Loucy (cell line): ENCODE data around the gene PTPRB.

Source experiments
- H2AFZ ChIP-seq: fragments of 200-600 bp; sonication (generic); 2 replicates; pipeline ENCODE4 v1.6.0; 2016; ENCODE audit warnings: antibody characterized with exemption, mild to moderate bottlenecking, low read length, moderate library complexity
- H3F3A ChIP-seq: fragments of 200-600 bp; 2 replicates; pipeline ENCODE4 v1.6.0; 2016; ENCODE audit warnings: antibody characterized with exemption, low read depth, mild to moderate bottlenecking
- H3K27me3 ChIP-seq: fragments of 200-600 bp; sonication (generic); 2 replicates; pipeline ENCODE4 v1.6.1; 2014; ENCODE audit warnings: low read length, mild to moderate bottlenecking; ENCODE audit not compliant: insufficient read depth, poor library complexity, severe bottlenecking
- H3K36me3 ChIP-seq: fragments of 200-600 bp; sonication (generic); 2 replicates; pipeline ENCODE4 v1.6.1; 2016; ENCODE audit warnings: low read length; ENCODE audit not compliant: insufficient read depth
- H3K4me1 ChIP-seq: fragments of 200-600 bp; sonication (generic); 2 replicates; pipeline ENCODE4 v1.5.1; 2014; ENCODE audit warnings: low read length, mild to moderate bottlenecking; ENCODE audit not compliant: insufficient read depth, poor library complexity, severe bottlenecking
- H3K4me2 ChIP-seq: fragments of 200-600 bp; sonication (generic); 2 replicates; pipeline ENCODE4 v1.6.0; 2014; ENCODE audit warnings: antibody characterized with exemption, low read length, low read depth, mild to moderate bottlenecking; ENCODE audit not compliant: poor library complexity, severe bottlenecking
- H3K4me3 ChIP-seq: fragments of 200-600 bp; sonication (generic); 2 replicates; pipeline ENCODE4 v1.5.1; 2014; ENCODE audit warnings: low read length, mild to moderate bottlenecking, mixed read lengths; ENCODE audit not compliant: poor library complexity, severe bottlenecking
- H3K79me2 ChIP-seq: fragments of 200-600 bp; sonication (generic); 2 replicates; pipeline ENCODE4 v1.6.1; 2014; ENCODE audit warnings: low read length; ENCODE audit not compliant: insufficient read depth
- H3K9ac ChIP-seq: fragments of 200-600 bp; sonication (generic); 2 replicates; pipeline ENCODE4 v1.6.0; 2014; ENCODE audit warnings: mild to moderate bottlenecking, low read depth, low read length, moderate library complexity; ENCODE audit not compliant: poor library complexity, severe bottlenecking
- H3K9me2 ChIP-seq: fragments of 200-600 bp; sonication (generic); replicated peaks from 2 replicates; pipeline ENCODE4 v1.6.1; 2016; ENCODE audit warnings: low read depth, low read length, mixed read lengths
- H3K9me3 ChIP-seq: fragments of 200-600 bp; sonication (generic); 2 replicates; pipeline ENCODE4 v1.6.1; 2014; ENCODE audit warnings: mild to moderate bottlenecking, antibody characterized with exemption, low read length, low read depth; ENCODE audit not compliant: insufficient read depth
- H4K20me1 ChIP-seq: fragments of 200-600 bp; sonication (generic); 2 replicates; pipeline ENCODE4 v1.6.0; 2014; ENCODE audit warnings: antibody characterized with exemption, low read length, mild to moderate bottlenecking; ENCODE audit not compliant: insufficient read depth, poor library complexity, severe bottlenecking
- EZH2phosphoT487 ChIP-seq: fragments of 200-600 bp; IDR thresholded peaks from 2 replicates; pipeline ENCODE4 v1.6.1; 2018; ENCODE audit warnings: antibody characterized with exemption, mild to moderate bottlenecking, moderate library complexity, borderline replicate concordance
- TF ChIP-seq, protein P1 (sequence below): fragments of 200-600 bp; sonication (generic); conservative IDR thresholded peaks from 2 replicates; pipeline ENCODE4 v1.5.1; 2014; ENCODE audit warnings: mild to moderate bottlenecking, antibody characterized with exemption, low read length

PTPRB gene

DNA sequence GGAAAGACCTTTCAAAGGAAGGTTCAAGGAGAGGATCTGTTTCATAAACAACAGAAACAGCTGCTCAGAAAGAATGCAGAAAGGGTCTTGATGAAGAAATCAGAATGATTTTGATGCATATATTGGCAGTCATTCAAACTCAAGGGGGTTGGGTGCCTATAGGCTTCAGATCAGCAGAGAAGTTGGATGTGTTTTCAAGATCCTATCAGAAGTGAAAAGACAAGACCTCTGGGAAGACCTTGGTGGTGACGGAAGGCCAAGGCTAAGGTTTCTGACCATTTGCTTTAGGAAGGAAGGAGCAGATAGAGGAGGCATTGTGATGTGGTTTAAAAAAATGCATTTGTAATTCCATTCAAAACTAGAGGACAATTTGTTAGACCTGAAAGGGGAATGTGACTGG is 15.2 kb upstream of the PTPRB start:
- no peak overlapping the region for H3K4me2 ChIP-seq
- TF ChIP-seq, protein P1, sequence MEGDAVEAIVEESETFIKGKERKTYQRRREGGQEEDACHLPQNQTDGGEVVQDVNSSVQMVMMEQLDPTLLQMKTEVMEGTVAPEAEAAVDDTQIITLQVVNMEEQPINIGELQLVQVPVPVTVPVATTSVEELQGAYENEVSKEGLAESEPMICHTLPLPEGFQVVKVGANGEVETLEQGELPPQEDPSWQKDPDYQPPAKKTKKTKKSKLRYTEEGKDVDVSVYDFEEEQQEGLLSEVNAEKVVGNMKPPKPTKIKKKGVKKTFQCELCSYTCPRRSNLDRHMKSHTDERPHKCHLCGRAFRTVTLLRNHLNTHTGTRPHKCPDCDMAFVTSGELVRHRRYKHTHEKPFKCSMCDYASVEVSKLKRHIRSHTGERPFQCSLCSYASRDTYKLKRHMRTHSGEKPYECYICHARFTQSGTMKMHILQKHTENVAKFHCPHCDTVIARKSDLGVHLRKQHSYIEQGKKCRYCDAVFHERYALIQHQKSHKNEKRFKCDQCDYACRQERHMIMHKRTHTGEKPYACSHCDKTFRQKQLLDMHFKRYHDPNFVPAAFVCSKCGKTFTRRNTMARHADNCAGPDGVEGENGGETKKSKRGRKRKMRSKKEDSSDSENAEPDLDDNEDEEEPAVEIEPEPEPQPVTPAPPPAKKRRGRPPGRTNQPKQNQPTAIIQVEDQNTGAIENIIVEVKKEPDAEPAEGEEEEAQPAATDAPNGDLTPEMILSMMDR = no peak
- H3K79me2 ChIP-seq = no peaks in the 10 kb centered on the region
- no peaks in the 10 kb centered on the region for H3K27me3 ChIP-seq
- no peak overlapping the region for H3K9ac ChIP-seq
- no peak overlapping the region for H3K4me3 ChIP-seq
- H3K4me1 ChIP-seq = peaks cover 41% of the 10 kb centered on the region
- no peaks in the 10 kb centered on the region for H3F3A ChIP-seq
- H3K9me2 ChIP-seq = no peaks in the 10 kb centered on the region
- H3K36me3 ChIP-seq = no peaks in the 10 kb centered on the region
- H2AFZ ChIP-seq = no peak overlapping the region
- H4K20me1 ChIP-seq = no peaks in the 10 kb centered on the region
- H3K9me3 ChIP-seq = no peaks in the 10 kb centered on the region

DNA sequence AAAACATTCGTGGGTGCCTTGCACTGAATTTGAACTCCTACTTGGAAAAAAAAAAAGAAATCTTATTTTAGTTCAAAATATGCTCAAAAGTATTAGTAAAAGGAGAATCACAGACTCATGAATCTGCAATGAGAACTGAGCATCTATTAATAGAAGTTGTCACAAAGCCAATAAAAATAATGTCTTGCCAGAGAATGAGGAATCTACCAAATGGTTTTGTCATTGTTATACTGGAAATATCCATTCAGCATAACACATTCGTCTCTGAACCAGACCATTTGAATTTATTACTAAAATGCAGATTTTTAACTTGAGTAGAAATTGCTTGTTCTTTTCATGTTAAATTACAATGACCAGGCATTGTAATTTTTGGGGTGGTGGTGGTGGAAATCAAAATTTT is 11.6 kb upstream of the PTPRB start:
- no peak overlapping the region for H3K4me2 ChIP-seq
- no peak overlapping the region for H3K4me3 ChIP-seq
- H3K9me3 ChIP-seq = no peaks in the 10 kb centered on the region
- H4K20me1 ChIP-seq = no peaks in the 10 kb centered on the region
- H3K79me2 ChIP-seq = no peaks in the 10 kb centered on the region
- no peak overlapping the region for H2AFZ ChIP-seq
- no peaks in the 10 kb centered on the region for H3K9me2 ChIP-seq
- no peak overlapping the region for H3K9ac ChIP-seq
- TF ChIP-seq EZH2phosphoT487 = no peak
- TF ChIP-seq, protein P1 = no peak
- H3F3A ChIP-seq = no peaks in the 10 kb centered on the region
- peaks cover 63% of the 10 kb centered on the region for H3K4me1 ChIP-seq
- H3K36me3 ChIP-seq = no peaks in the 10 kb centered on the region
- H3K27me3 ChIP-seq = no peaks in the 10 kb centered on the region

DNA sequence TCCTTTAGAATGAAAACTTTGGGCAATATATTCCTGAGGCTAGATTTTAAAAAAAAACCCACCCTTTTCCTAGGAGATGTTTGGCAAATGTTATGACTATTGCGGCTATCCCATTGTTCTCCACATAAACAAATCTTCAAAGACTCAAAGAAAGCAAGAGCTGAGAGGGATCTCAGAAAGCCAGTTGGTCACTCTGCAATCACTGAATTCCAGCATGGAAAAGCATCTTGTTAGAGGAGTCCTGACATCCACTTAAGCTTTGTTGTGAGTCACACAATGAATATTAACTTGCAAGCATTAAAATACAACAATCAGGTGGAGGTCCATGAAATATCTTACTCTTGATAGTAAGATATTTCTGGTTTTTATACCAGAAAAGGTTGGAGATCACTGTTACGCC is 11.0 kb upstream of the PTPRB start:
- no peaks in the 10 kb centered on the region for H3F3A ChIP-seq
- no peaks in the 10 kb centered on the region for H3K27me3 ChIP-seq
- TF ChIP-seq, protein P1 = no peak
- H3K36me3 ChIP-seq = no peaks in the 10 kb centered on the region
- no peaks in the 10 kb centered on the region for H3K9me3 ChIP-seq
- no peak overlapping the region for H3K4me3 ChIP-seq
- peaks cover 58% of the 10 kb centered on the region for H3K4me1 ChIP-seq
- no peaks in the 10 kb centered on the region for H4K20me1 ChIP-seq
- no peak overlapping the region for H3K4me2 ChIP-seq
- H3K9ac ChIP-seq = no peak overlapping the region
- H3K79me2 ChIP-seq = no peaks in the 10 kb centered on the region
- no peaks in the 10 kb centered on the region for H3K9me2 ChIP-seq
- 0 out of 2 replicates have a peak overlapping the region, but pooled peaks have one; percentile 15 for H2AFZ ChIP-seq
